NK-92 treated with Interleukin-12 subunit alpha and Interleukin-12 subunit beta, amount 100 ng/mL, for 24 hours (cell line): ENCODE data around the gene PKDCC.
"Not testable (repeated sequence)": the region's sequence is repeated elsewhere in the genome, so short reads cannot be mapped to it uniquely, and the experiment has no call there.

Source experiments
- DNase-seq: peaks from one replicate; lab custom pipeline; 2025; lab: John Stamatoyannopoulos, UW

PKDCC gene

DNA sequence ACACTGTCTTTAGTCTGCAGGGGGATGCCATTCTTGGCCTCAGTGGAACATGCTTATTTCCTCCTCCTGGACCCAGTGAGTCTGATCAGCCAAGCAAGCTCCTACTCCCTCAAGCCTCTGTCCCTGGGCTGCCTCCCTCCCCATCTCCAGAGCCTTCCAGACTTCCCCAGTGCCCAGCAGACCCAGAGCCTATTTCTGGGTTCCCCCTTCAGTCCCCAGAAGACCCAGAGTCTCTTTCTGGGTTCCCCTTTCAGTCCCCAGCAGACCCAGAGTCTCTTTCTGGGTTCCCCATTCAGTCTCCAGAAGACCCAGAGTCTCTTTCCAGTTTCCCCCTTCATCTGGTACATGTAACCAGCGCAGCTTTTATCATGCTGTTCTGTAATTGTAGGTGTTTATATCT is 17.0 kb upstream of the PKDCC start:
- DNase-seq, result no peak

DNA sequence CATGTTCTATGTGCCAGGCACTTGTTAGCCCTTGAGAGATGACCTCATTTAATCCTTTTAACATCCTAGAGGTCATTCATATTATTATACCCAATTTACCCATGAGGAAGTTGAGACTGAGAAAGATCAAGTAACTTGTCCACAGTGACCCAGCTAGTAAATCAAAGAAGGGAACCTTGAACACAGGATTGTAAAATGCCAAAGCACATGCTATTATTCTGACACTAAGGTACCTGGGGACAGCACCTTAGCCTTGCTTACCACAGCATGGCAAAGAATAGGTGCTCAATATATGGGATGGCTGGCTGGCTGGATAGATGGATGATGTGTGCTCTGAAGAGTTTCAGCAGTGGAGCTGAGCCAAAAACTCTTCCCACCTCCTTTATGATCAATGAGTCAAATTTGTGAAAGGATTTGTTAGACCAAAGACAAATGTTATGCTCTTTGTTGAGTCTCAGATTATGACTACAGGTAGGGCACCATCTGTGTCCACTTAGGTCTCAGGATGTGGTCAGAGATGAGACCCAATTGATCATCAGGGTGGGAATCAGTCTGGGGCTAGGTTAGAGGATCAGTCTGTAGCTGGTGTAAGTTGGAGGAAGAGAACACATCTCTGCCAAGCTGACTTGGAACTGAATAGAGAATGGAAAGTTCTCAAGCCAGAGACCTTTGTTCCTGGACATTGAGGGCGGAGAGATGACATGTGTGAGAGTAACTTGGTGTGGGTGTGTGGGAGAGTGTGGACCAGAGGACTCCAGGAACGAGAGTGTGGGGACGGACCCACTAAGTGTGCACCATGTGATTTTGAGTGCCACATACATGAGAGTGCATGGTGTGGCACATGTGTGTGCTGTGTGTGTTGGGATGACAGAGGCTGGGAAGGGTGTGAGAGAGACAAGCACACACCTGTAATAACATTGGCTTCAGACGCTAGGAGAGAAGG is 16.3 kb upstream of the PKDCC start:
- no peak for DNase-seq

DNA sequence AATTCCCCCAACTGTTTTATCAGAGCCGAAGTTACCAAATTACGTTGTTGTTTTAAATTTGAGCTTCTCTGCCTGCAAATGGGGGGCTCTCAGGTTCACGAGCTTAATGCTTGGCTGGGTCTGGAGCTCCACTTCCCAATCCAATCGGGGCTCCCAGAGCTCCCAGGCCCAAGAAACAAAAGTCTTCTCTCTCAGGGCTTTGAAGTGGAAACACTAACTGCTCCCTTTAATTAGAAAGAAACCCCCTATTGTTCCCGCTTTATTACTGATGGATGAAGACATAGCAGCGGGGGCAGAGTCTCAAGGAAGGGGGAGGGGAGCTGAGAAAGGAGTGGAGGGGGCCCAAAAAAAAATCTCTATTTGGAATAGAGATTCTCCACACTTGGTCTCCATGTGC is 15.6 kb upstream of the PKDCC start:
- DNase-seq, result no peak

DNA sequence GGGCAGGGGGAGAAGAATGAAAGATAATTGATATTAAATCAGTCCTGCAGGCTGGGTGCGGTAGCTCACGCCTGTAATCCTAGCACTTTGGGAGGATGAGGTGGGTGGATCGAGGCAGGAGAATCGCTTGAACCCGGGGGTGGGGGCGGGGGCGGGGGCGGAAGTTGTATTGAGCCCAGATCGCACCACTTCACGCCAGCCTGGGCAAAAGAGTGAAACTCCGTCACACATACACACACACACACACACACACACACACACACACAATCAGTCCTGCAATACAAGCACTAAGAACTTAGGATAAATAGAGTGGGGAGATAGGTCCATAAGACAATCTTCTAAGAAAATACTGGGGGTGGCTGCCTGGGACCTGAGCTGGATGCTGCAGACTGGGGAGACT is 15.1 kb upstream of the PKDCC start:
- no peak for DNase-seq

DNA sequence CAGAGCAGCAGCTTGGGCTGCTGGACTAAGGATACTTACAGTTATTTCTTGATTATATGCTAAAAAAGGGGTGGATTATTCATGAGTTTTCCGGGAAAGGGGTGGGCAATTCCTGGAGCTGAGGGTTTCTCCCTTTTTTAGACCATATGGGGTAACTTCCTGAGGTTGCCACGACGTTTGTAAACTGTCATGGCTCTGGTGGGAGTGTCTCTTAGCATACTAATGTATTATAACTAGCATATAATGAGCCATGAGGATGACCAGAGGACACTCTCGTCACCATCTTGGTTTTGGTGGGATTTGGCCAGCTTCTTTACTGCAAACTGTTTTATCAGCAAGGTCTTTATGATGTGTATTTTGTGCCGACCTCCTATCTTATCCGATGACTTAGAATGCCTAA is 13.7 kb upstream of the PKDCC start:
- DNase-seq, result not testable (repeated sequence)

DNA sequence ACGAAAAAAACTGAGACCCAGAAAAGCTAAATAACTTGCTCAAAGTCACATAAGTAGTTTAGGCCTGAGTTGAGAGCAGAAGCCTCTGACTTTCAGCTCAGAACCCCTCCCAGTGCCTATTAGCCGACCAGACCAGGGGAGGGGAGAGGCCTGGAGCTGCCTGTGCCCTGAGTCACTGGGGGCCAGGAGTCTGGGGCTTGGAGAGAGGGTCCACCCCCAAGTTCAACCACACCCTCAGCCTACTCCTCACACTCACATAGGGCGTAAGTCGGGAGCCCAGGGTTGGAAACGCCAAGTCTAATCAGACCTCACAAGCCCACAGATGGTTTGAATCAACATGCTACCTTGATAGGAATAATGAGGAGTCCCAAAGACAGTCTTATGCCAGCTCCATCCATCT is 12.6 kb upstream of the PKDCC start:
- DNase-seq, result no peak

DNA sequence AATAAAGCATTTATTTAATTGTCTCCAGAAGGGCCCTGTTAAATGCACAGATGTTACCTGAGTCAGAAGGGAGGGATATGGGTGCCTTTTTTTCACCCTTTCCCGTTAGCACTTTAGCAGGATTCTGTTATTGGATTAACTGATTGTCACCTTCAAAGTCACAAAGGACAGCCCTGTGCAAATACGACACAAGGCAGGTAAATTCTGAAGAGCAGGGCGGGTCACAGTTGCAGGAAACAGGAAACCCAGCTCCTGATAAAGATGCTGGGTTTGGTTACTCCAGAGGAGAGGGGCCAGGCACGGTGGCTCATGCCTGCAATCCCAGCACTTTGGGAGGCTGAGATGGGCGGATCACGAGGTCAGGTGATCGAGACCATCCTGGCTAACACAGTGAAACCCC is 11.4 kb upstream of the PKDCC start:
- DNase-seq, result no peak

DNA sequence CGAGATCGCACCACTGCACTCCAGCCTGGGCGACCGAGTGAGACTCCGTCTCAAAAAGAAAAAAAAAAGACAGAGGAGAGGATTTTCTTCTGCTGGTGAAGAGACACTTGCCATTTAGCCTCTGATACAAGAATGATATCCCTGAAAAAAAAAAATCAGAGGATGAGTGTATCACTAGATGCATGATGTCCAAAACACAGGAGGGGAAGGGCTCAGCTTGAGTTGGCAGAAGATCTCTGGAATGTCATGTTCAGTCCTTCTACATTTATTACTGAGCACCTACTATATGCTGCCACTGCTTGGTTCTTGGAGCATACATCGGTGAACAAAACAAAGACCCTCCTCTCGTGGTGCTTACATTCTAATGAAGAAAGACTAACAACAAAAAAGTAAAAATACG is 10.9 kb upstream of the PKDCC start:
- DNase-seq, result no peak

DNA sequence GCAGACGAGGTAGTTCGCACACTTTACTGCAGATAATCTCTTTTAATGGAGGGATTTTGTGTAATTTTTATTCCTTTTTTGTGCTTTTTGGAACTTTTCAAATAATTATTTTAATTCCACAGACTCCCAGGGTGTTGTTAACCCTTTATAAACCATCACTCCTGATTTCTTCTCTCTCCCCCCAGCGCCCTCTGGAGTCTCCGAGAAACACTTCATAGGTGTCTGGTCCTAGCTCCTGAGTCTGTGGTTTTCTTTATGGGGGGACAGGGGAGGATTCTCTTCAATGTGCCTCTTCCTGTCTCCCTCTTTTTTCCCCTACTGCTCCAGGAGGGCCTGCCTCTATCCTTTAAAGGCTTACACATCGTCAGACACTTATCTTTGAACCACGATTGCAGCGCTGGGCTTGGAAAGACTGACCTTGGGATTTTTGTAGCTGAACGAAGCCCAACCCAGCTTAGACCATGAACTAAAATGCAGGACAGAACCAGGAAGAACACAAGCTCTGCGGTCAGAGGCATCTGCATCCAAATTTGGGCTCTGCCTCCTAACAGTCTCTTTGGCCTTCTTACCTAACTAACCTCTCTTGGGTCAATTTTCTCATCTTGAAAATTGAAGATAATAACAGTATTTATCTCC is 7.1 kb upstream of the PKDCC start:
- DNase-seq, result no peak

DNA sequence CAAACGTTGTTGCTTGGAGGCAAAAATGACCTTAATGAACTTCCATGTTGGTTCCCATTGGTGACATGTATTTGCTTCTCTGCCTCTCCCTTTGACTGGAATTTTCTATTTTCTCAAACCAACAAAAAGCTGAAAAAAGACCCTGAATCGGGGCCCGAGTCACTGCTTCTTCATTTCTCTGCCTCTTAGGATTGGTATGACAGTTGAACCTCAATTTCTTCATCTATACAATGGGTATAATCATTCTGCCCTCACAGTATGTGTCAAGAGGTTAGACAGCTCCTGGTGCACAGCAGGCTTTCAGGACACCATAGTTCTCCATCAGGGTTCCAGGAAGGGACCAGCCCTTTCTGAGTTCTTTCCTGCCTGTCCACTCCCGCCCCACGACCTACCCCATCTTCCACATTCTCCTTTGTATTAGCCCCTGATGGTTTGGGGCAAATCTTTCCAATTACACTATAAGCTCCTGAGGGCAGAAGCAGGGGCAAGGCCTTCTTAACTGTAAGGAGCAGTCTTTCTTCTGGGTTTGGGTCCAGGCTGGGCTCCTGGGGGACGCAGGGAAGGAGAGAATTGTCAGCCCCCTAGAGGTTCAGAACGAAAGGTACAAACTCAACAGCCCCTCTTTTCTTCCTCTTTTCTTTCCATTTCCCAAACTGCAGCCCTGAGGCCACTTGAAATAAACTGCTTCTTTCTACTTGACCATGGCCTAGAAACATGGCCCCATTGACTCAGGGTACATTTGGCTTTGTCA is 6.3 kb upstream of the PKDCC start:
- DNase-seq, result no peak

DNA sequence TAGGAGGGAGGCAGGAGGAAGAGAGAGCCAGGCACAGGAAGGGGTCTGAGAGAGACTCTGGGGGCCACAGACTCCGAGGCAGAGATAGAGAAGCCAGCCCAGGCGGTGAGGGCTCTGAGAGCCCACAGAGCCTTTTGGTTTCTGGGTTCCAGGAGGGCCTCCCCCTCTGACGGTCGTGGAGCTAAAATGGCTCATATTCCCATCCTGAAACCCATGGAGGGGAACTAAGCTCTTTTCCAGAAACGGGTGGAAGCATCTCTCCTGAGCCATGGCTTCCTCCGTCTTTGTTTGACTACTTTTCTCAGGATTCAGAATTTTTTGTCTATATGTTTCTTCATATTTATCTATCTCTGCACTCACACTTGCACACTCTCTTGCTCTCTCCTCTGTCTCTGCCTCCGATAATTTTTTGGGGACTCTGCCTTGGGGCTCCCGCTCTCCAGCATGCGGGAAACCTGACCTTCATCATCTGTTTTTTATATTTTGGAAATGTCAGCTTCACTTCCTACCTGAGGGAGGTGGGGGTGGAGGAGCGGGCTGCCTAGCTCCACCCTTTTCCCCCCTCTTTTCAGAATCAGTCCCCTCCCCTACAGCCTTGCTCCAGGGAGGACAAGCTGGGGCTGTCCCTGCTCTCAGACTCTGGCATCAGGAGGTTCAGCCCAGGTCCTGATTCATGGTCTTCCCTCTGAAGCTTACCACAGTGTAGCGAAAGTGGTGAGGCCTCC is 5.0 kb upstream of the PKDCC start:
- DNase-seq, result no peak

DNA sequence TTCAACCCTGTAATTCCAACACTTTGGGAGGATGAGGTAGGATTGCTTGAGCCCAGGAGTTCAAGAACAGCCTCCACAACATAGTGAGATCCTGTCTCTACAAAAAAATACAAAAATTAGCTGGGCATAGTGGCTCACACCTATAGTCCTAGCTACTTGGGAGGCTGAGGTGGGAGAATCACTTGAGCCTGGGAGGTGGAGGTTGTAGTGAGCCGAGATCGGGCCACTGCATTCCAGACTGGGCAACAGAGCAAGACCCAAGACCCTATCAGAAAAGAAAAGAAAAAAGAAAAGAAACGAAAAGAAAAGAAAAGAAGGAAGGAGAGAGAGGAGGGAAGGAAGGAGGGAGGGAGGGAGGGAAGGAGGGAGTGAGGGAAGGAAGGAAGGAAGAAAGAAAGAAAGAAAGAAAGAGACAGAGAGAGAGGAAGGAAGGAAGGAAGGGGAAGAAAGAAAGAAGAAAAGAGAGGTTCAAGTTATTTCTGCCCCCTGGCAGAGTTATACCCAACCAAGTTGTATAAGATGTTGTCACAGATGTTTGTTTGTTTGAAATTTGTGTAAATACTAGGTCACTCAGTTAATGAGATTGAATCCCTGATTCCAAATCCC is 3.9 kb upstream of the PKDCC start:
- DNase-seq, result no peak

DNA sequence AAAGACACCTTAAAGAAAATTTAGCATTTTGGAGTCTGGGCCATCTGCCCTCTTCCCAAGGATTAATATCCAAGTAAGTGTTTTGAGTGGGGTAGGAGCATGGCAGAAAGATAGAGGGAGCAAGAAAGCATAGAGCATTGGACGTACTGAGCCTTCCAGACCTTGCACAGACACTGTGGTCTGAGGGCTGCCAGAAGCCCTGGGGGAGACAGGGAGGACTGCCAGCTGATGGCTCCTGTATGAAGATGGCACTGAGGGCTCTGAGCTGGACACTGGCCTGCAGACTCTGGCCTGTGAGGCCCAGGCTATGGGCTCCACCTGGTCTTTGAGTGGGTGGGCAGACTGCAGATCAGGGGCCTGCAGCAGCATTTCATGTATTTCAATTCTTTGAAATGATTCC is 2.9 kb upstream of the PKDCC start:
- no peak for DNase-seq

DNA sequence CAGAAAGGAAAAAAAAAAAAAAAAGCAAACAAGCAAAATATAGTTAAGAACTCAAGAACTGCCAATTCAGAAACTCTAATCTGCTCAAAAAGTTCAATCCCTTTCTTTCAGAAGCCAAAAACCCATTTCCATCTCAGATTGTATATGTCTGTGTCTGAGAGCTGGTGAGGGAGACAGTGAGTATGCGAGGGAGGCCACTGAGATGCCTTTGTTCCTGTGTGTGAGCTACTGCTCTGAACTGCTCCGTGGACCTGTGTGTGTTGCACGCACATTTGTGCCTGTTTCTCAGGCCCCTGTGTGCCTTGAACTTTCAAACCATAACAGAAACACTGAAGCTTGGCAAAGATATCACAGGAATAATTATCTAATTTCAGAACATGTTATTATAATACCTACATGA is 2.5 kb upstream of the PKDCC start:
- DNase-seq, result no peak

DNA sequence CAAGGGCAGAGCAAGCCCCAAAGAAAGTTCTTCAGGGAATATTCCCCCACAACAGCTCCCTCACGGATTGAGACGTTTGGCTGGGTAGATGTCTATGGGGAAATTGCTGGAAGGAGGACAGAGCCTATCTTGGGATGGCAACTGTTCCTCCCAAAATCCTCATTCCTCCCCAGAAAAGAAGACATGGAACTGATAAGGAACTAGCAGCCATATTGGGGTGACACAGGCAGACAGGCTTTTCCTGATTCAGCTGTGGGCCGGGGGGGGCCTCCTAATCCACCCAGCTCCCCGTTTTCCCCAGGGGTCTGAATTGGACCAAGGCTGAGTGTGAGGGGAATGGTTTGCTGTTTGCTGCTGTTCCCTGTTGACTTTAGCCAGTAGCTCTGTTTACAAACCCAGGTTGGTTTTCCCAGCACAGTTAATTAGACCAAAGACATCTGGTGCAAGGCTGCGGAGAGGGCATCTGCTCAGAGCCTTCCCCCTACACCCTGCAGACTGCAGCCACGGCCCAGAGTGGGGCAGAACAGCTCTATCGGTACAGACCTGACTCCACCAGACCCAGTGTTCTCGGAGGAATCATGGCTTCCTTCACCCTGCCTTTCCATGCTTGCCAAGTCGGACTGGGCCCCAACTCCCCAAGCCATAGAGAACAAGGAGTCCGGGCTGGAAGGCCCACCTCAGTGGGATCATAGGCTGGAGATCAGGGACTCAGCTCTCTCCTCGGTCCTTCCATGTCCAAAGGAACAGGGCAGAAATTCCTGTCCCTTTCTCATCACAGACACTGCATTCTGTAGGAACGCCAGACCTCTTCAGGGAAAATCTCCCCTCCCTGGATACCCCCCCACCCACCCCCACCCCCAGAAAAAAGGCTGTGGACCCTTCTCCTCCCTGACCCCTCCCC is 1.7 kb upstream of the PKDCC start:
- DNase-seq, result no peak

DNA sequence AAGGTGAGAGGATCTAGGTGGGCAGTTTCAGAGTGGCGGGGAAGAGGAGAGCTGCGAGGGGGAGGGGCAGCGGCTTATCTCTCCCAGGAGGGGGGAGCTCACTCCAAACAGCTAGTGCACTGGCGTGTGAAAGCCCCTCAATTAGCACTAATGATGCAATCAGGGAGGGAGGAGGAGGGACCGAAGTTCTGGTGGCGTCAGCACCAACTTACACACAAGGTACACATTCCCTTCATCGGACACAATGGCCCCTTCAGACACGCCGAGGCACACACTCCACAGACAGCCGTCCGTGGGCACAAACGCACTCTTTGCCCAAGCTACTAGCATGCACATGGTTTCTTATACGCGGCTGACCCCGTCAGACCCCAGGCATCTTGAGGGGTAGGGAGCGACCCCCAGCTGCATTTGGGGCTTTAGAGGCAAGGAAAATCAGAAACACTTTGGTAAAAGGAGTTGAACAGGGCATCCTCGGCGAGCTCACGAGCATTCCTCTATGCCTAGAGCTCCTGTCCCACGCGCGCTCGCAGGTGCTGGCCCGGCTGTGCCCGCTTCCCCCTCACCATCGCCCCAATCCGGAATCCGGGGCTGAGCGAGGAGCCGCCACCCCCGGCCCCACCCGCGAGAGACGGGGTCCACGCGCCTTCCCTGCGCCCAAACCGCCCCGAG is 868 bp upstream of the PKDCC start:
- DNase-seq, result no peak

DNA sequence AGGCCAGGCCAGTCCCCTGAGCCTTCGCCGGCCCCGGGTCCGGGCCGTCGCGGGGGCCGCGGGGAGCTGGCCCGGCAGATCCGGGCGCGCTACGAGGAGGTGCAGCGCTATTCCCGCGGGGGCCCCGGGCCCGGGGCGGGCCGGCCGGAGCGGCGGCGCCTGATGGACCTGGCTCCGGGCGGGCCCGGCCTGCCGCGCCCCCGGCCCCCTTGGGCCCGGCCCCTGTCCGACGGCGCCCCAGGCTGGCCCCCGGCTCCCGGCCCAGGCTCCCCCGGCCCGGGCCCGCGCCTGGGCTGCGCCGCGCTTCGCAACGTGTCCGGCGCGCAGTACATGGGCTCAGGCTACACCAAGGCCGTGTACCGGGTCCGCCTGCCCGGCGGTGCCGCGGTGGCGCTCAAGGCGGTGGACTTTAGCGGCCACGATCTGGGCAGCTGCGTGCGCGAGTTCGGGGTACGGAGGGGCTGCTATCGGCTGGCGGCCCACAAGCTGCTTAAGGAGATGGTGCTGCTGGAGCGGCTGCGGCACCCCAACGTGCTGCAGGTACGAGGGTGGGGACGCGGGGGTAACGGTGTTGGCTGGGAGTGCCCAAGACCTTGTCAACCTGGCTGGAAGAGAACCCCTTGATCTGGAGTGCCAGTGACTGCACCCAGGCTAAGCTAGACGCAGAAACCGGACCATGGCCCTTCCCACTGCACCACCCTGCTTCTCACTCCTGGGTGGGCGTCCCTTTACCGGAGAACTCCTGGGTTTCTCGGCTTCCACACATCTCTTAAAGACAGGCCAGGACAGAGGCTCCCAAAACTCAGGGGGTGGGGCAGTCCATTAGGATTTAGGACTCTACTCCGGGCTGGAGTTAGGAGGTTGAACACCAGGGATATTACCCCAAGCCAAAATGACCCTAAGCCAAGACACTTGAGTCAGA is 739 bp downstream of the PKDCC start:
- DNase-seq, result no peak

DNA sequence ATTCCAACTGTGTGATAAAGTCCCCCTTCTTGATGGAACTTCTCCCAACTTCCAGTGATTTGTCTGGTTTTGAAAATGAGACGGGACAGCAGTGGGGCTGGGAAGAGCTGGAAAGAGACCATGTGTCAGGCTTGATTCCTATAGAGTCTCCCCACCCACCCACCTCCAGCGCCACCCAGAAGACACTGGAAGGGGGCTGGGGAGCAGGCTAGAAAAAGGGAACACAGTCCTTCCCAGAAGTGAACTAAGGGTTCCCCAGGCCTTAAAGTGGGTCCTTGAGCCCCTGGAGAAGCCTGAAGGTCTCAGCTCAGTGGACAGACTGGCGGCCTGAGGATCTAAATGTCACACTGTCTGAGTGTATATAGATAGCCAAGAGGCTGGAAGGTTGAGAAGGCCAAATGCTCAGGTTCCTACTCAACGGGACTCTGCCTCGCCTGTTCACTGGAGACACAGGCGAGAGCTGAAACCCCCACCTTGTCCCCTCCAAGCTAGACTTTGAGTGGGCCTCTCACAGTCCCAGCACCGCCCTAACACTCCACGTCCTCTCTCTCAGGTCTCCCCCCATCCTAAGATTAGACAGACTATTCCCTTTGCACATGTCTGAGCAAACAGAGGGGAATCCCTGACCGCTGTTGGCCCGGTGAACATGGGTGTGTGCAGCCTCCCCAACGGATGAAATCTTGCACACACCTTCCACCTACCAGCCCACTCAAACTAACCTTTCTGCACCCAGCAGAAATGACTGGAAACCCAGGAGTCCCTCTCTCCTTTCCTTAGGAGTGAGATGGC is 1.6 kb downstream of the PKDCC start:
- no peak for DNase-seq
